ENCODE results near the gene GFOD2.

Gene GFOD2

GRCh38 chr16:67661101-67661761 lies 57.9 kb downstream of the GFOD2 start:
- Histone ChIP-seq H3K36me3 (ENCODE audit: control insufficient read depth in 2 of 2, insufficient read depth in 2 of 2, low read length in 2 of 2) (peaks cover 4% of the 10 kb centered on the region in 2 donors), H3K9ac (ENCODE audit: low read depth in 1 of 2, low read length in 2 of 2) (peak overlapping the region; percentile 68 to 88), H3K27me3 (ENCODE audit: control insufficient read depth in 2 of 2, insufficient read depth in 2 of 2, low read length in 2 of 2) (no peaks in the 10 kb centered on the region), H3K4me3 (ENCODE audit: low read length in 2 of 2) (peak overlapping the region; percentile 97 to 99), H3K9me3 (ENCODE audit: control insufficient read depth in 2 of 2, low read length in 2 of 2) (no peaks in the 10 kb centered on the region), H3K27ac (ENCODE audit: low read depth in 2 of 2, low read length in 2 of 2) (peak overlapping the region; percentile 15 to 99), H3K4me1 (ENCODE audit: control insufficient read depth in 2 of 2, insufficient read depth in 2 of 2, low read length in 2 of 2) (peaks cover 22 to 25% of the 10 kb centered on the region in 2 donors)

GRCh38 chr16:67660564-67661028 lies 58.5 kb downstream of the GFOD2 start, which contains the start of gene PARD6A:
PARD6A (plus strand) TSS chr16:67660960; CDS start chr16:67661039, 79 bp downstream.
- peak within 1 kb of the TSS; percentile 88 to 95 for H3K9ac ChIP-seq (ENCODE audit: low read depth in 1 of 2, low read length in 2 of 2)
- H3K4me3 ChIP-seq (ENCODE audit: low read length in 2 of 2) = peak within 1 kb of the TSS; percentile 97 to 99
- H3K27ac ChIP-seq (ENCODE audit: low read depth in 2 of 2, low read length in 2 of 2) = peak within 1 kb of the TSS; percentile 98 to 99
- H3K36me3 ChIP-seq (ENCODE audit: control insufficient read depth in 2 of 2, insufficient read depth in 2 of 2, low read length in 2 of 2) = peaks cover 4% of the 10 kb centered on the region in 2 donors
- H3K4me1 ChIP-seq (ENCODE audit: control insufficient read depth in 2 of 2, insufficient read depth in 2 of 2, low read length in 2 of 2) = peaks cover 18 to 20% of the 10 kb centered on the region in 2 donors
- no peaks in the 10 kb centered on the region for H3K9me3 ChIP-seq (ENCODE audit: control insufficient read depth in 2 of 2, low read length in 2 of 2)
- H3K27me3 ChIP-seq (ENCODE audit: control insufficient read depth in 2 of 2, insufficient read depth in 2 of 2, low read length in 2 of 2) = peaks cover 0 to 2% of the 10 kb centered on the region in 2 donors

GRCh38 chr16:67659675-67660563 lies 59.2 kb downstream of the GFOD2 start, which contains the start of gene ACD:
ACD (minus strand) TSS chr16:67660260; CDS start chr16:67660220, 40 bp downstream.
- no peaks in the 10 kb centered on the region for H3K9me3 ChIP-seq (ENCODE audit: control insufficient read depth in 2 of 2, low read length in 2 of 2)
- peak within 1 kb of the TSS; percentile 98 to 99 for H3K27ac ChIP-seq (ENCODE audit: low read depth in 2 of 2, low read length in 2 of 2)
- H3K4me1 ChIP-seq (ENCODE audit: control insufficient read depth in 2 of 2, insufficient read depth in 2 of 2, low read length in 2 of 2) = peaks cover 16 to 20% of the 10 kb centered on the region in 2 donors
- peaks cover 4% of the 10 kb centered on the region in 2 donors for H3K36me3 ChIP-seq (ENCODE audit: control insufficient read depth in 2 of 2, insufficient read depth in 2 of 2, low read length in 2 of 2)
- H3K27me3 ChIP-seq (ENCODE audit: control insufficient read depth in 2 of 2, insufficient read depth in 2 of 2, low read length in 2 of 2) = peaks cover 4 to 8% of the 10 kb centered on the region in 2 donors
- H3K9ac ChIP-seq (ENCODE audit: low read depth in 1 of 2, low read length in 2 of 2) = peak within 1 kb of the TSS; percentile 88 to 95
- H3K4me3 ChIP-seq (ENCODE audit: low read length in 2 of 2) = peak within 1 kb of the TSS; percentile 97 to 99

GRCh38 chr16:67658849-67659674 lies 60.1 kb downstream of the GFOD2 start:
- Histone ChIP-seq H3K9ac (ENCODE audit: low read depth in 1 of 2, low read length in 2 of 2) (peak overlapping the region; percentile 54 to 88), H3K36me3 (ENCODE audit: control insufficient read depth in 2 of 2, insufficient read depth in 2 of 2, low read length in 2 of 2) (peaks cover 4% of the 10 kb centered on the region in 2 donors), H3K27me3 (ENCODE audit: control insufficient read depth in 2 of 2, insufficient read depth in 2 of 2, low read length in 2 of 2) (peaks cover 8 to 16% of the 10 kb centered on the region in 2 donors)

GRCh38 chr16:67657751-67658518 lies 61.2 kb downstream of the GFOD2 start:
- no peak overlapping the region for H3K27ac ChIP-seq (ENCODE audit: low read depth in 2 of 2, low read length in 2 of 2)
- H3K36me3 ChIP-seq (ENCODE audit: control insufficient read depth in 2 of 2, insufficient read depth in 2 of 2, low read length in 2 of 2) = peaks cover 4% of the 10 kb centered on the region in 2 donors
- no peak overlapping the region for H3K9ac ChIP-seq (ENCODE audit: low read depth in 1 of 2, low read length in 2 of 2)
- H3K27me3 ChIP-seq (ENCODE audit: control insufficient read depth in 2 of 2, insufficient read depth in 2 of 2, low read length in 2 of 2) = peaks cover 10 to 25% of the 10 kb centered on the region in 2 donors
- no peak overlapping the region for H3K4me3 ChIP-seq (ENCODE audit: low read length in 2 of 2)
- H3K9me3 ChIP-seq (ENCODE audit: control insufficient read depth in 2 of 2, low read length in 2 of 2) = no peaks in the 10 kb centered on the region
- peaks cover 16 to 23% of the 10 kb centered on the region in 2 donors for H3K4me1 ChIP-seq (ENCODE audit: control insufficient read depth in 2 of 2, insufficient read depth in 2 of 2, low read length in 2 of 2)

More at GRCh38 chr16:67658849-67659674, 60.1 kb downstream of the GFOD2 start:
- Histone ChIP-seq H3K9me3 (ENCODE audit: control insufficient read depth in 2 of 2, low read length in 2 of 2) (no peaks in the 10 kb centered on the region), H3K4me1 (ENCODE audit: control insufficient read depth in 2 of 2, insufficient read depth in 2 of 2, low read length in 2 of 2) (peaks cover 16 to 20% of the 10 kb centered on the region in 2 donors), H3K4me3 (ENCODE audit: low read length in 2 of 2) (peak overlapping the region; percentile 97 to 99), H3K27ac (ENCODE audit: low read depth in 2 of 2, low read length in 2 of 2) (no peak overlapping the region)

GRCh38 chr16:67657017-67657608 lies 62.0 kb downstream of the GFOD2 start:
- H3K4me3 ChIP-seq (ENCODE audit: low read length in 2 of 2) = no peak overlapping the region
- H3K36me3 ChIP-seq (ENCODE audit: control insufficient read depth in 2 of 2, insufficient read depth in 2 of 2, low read length in 2 of 2) = peaks cover 4 to 6% of the 10 kb centered on the region in 2 donors
- H3K9ac ChIP-seq (ENCODE audit: low read depth in 1 of 2, low read length in 2 of 2) = no peak overlapping the region
- no peak overlapping the region for H3K27ac ChIP-seq (ENCODE audit: low read depth in 2 of 2, low read length in 2 of 2)
- H3K9me3 ChIP-seq (ENCODE audit: control insufficient read depth in 2 of 2, low read length in 2 of 2) = no peaks in the 10 kb centered on the region
- peaks cover 16 to 23% of the 10 kb centered on the region in 2 donors for H3K4me1 ChIP-seq (ENCODE audit: control insufficient read depth in 2 of 2, insufficient read depth in 2 of 2, low read length in 2 of 2)
- H3K27me3 ChIP-seq (ENCODE audit: control insufficient read depth in 2 of 2, insufficient read depth in 2 of 2, low read length in 2 of 2) = peaks cover 10 to 30% of the 10 kb centered on the region in 2 donors

- Histone ChIP-seq H3K27ac (ENCODE audit: low read depth in 2 of 2, low read length in 2 of 2) (no peak overlapping the region), H3K4me1 (ENCODE audit: control insufficient read depth in 2 of 2, insufficient read depth in 2 of 2, low read length in 2 of 2) (peaks cover 14 to 21% of the 10 kb centered on the region in 2 donors), H3K27me3 (ENCODE audit: control insufficient read depth in 2 of 2, insufficient read depth in 2 of 2, low read length in 2 of 2) (peaks cover 10 to 35% of the 10 kb centered on the region in 2 donors), H3K4me3 (ENCODE audit: low read length in 2 of 2) (no peak overlapping the region), H3K36me3 (ENCODE audit: control insufficient read depth in 2 of 2, insufficient read depth in 2 of 2, low read length in 2 of 2) (peaks cover 4 to 7% of the 10 kb centered on the region in 2 donors), H3K9ac (ENCODE audit: low read depth in 1 of 2, low read length in 2 of 2) (no peak overlapping the region), H3K9me3 (ENCODE audit: control insufficient read depth in 2 of 2, low read length in 2 of 2) (no peaks in the 10 kb centered on the region)
Observed at GRCh38 chr16:67656344-67657016, 62.6 kb downstream of the GFOD2 start.

GRCh38 chr16:67655363-67655762 lies 63.8 kb downstream of the GFOD2 start:
- Histone ChIP-seq H3K27me3 (ENCODE audit: control insufficient read depth in 2 of 2, insufficient read depth in 2 of 2, low read length in 2 of 2) (peaks cover 13 to 43% of the 10 kb centered on the region in 2 donors), H3K9me3 (ENCODE audit: control insufficient read depth in 2 of 2, low read length in 2 of 2) (no peaks in the 10 kb centered on the region), H3K4me3 (ENCODE audit: low read length in 2 of 2) (no peak overlapping the region)

More at GRCh38 chr16:67655363-67655762, 63.8 kb downstream of the GFOD2 start:
- H3K27ac ChIP-seq (ENCODE audit: low read depth in 2 of 2, low read length in 2 of 2) = no peak overlapping the region
- H3K36me3 ChIP-seq (ENCODE audit: control insufficient read depth in 2 of 2, insufficient read depth in 2 of 2, low read length in 2 of 2) = peaks cover 4 to 7% of the 10 kb centered on the region in 2 donors
- peaks cover 8 to 12% of the 10 kb centered on the region in 2 donors for H3K4me1 ChIP-seq (ENCODE audit: control insufficient read depth in 2 of 2, insufficient read depth in 2 of 2, low read length in 2 of 2)
- no peak overlapping the region for H3K9ac ChIP-seq (ENCODE audit: low read depth in 1 of 2, low read length in 2 of 2)

Measured in mucosa of rectum (tissue), 2 donors.